HepG2 (cell line): ENCODE measurements around the gene ACSL3. TPM values are rescaled to one million over a fixed set of nuclear protein-coding genes. Genes with fewer than 3 reads are reported as not detected.
A peak's percentile ranks its signal among the peaks of the same experiment; 100 is the strongest.

ENCODE experiments used
- ARNTL ChIP-seq: sonication (generic); formaldehyde crosslinking; IDR thresholded peaks from 2 replicates; pipeline ENCODE4 v1.4.0; 2020; ENCODE audit warnings: mild to moderate bottlenecking, missing genetic modification reagents
- ATF3 ChIP-seq: sonication (generic); formaldehyde crosslinking; IDR thresholded peaks from 2 replicates; pipeline ENCODE4 v1.4.0; 2020; ENCODE audit warnings: missing genetic modification reagents
- ATF6 ChIP-seq: sonication (generic); formaldehyde crosslinking; conservative IDR thresholded peaks from 2 replicates; pipeline ENCODE4 v1.4.0; 2020; ENCODE audit warnings: missing genetic modification reagents
- FOXP1 ChIP-seq, 2 experiments: fragments of 450-650 bp in 1 of 2; IDR thresholded peaks; 2 replicates each; pipeline ENCODE4 v1.6.1; 2017 to 2018; ENCODE audit warnings: antibody characterized with exemption in 1 of 2
- HES4 ChIP-seq: sonication (generic); formaldehyde crosslinking; IDR thresholded peaks from 2 replicates; pipeline ENCODE4 v1.9.0; 2021; ENCODE audit warnings: mild to moderate bottlenecking, missing genetic modification reagents, borderline replicate concordance
- MAFK ChIP-seq, 2 experiments: IDR thresholded peaks in 1 of 2; conservative IDR thresholded peaks in 1 of 2; 2 replicates each; pipeline ENCODE4 v1.6.1; 2011; ENCODE audit warnings: improper control_type of control experiment in 2 of 2, low read length in 2 of 2
- MYNN ChIP-seq: sonication (generic); formaldehyde crosslinking; IDR thresholded peaks from 2 replicates; pipeline ENCODE4 v1.4.0; 2020; ENCODE audit warnings: mild to moderate bottlenecking, low read depth, missing genetic modification reagents
- PAWR ChIP-seq: sonication (generic); formaldehyde crosslinking; IDR thresholded peaks from 2 replicates; pipeline ENCODE4 v1.4.0; 2020; ENCODE audit warnings: missing genetic modification reagents, mild to moderate bottlenecking, borderline replicate concordance
- TAF1 ChIP-seq: sonication (generic); formaldehyde crosslinking; IDR thresholded peaks from 2 replicates; pipeline ENCODE4 v1.4.0; 2020; ENCODE audit warnings: missing genetic modification reagents
- ZFY ChIP-seq: sonication (generic); formaldehyde crosslinking; IDR thresholded peaks from 2 replicates; pipeline ENCODE4 v1.4.0; 2020; ENCODE audit warnings: missing genetic modification reagents
- ZKSCAN8 ChIP-seq: IDR thresholded peaks from 2 replicates; pipeline ENCODE4 v1.6.1; 2016; ENCODE audit warnings: borderline replicate concordance, missing genetic modification reagents, missing compliant biosample characterization
- ZNF18 ChIP-seq: sonication (generic); formaldehyde crosslinking; IDR thresholded peaks from 2 replicates; pipeline ENCODE4 v1.8.0; 2022; ENCODE audit warnings: mild to moderate bottlenecking, missing genetic modification reagents; ENCODE audit not compliant: insufficient replicate concordance
- ZNF24 ChIP-seq: fragments of 450-650 bp; IDR thresholded peaks from 2 replicates; pipeline ENCODE4 v1.6.1; 2017; ENCODE audit warnings: antibody characterized with exemption, mild to moderate bottlenecking
- ZNF44 ChIP-seq: sonication (generic); formaldehyde crosslinking; IDR thresholded peaks from 2 replicates; pipeline ENCODE4 v1.5.1; 2020; ENCODE audit warnings: mild to moderate bottlenecking, missing genetic modification reagents
- ZNF530 ChIP-seq: sonication (generic); formaldehyde crosslinking; IDR thresholded peaks from 2 replicates; pipeline ENCODE4 v1.5.0; 2020; ENCODE audit warnings: low read depth, mild to moderate bottlenecking, missing genetic modification reagents
- ZNF598 ChIP-seq: sonication (generic); formaldehyde crosslinking; IDR thresholded peaks from 2 replicates; pipeline ENCODE4 v1.5.1; 2020; ENCODE audit warnings: mild to moderate bottlenecking, missing genetic modification reagents, borderline replicate concordance
- ZNF614 ChIP-seq: IDR thresholded peaks from 2 replicates; pipeline ENCODE4 v1.6.1; 2018; ENCODE audit warnings: missing biosample characterization, missing genetic modification reagents, inconsistent platforms, borderline replicate concordance
- ZNF720 ChIP-seq: sonication (generic); formaldehyde crosslinking; IDR thresholded peaks from 2 replicates; pipeline ENCODE4 v1.4.0; 2020; ENCODE audit warnings: missing genetic modification reagents
- ZNF737 ChIP-seq: sonication (generic); formaldehyde crosslinking; IDR thresholded peaks from 2 replicates; pipeline ENCODE4 v1.5.0; 2020; ENCODE audit warnings: missing genetic modification reagents, mild to moderate bottlenecking, borderline replicate concordance
- ZNF777 ChIP-seq: sonication (generic); formaldehyde crosslinking; IDR thresholded peaks from 2 replicates; pipeline ENCODE4 v1.4.0; 2020; ENCODE audit warnings: missing genetic modification reagents
- polyA plus RNA-seq, 8 experiments: library from polyadenylated mRNA; depleted of rRNA in 3 of 8; stranded (reverse) in 7 of 8; unstranded in 1 of 8; fragments of >200 nt; fragmentation: Illumina TruSeq in 4 of 8; extraction: Trizol in 4 of 8; gene quantifications; 2 replicates each; pipeline versions ENCODE4 v1.2.1 to v1.2.3, GENCODE V29; 2011 to 2016; ENCODE audit warnings: low read depth in 4 of 8, missing spikeins in 1 of 8, mixed read lengths in 1 of 8; ENCODE audit not compliant: insufficient read depth in 1 of 8
- total RNA-seq, 5 experiments: library from RNA; depleted of rRNA; stranded (reverse); fragments of >200 nt; fragmentation: Illumina TruSeq; extraction: Trizol; gene quantifications; 2 replicates each; pipeline ENCODE4 v1.2.3, GENCODE V29; 2016; ENCODE audit warnings: low read depth in 1 of 5
- TF ChIP-seq, protein P1 (sequence below): IDR thresholded peaks from 2 replicates; pipeline ENCODE4 v1.4.0; 2020; ENCODE audit warnings: mild to moderate bottlenecking, missing genetic modification reagents
- TF ChIP-seq, protein P2 (sequence below): IDR thresholded peaks from 2 replicates; pipeline ENCODE4 v1.6.1; 2016; ENCODE audit warnings: missing biosample characterization, missing genetic modification reagents, low read depth

Gene ACSL3
- total and polyA plus RNA-seq, 2 of the 13 experiments (the other 11 are each of a cell fraction or from before 2014, with no cell fraction given), result 305 to 365 TPM

- TF ChIP-seq ZNF18 (CRISPR knock-in tag), result no peak
- no peak for TF ChIP-seq TAF1 (CRISPR knock-in tag)
- no peak for TF ChIP-seq ZNF44 (CRISPR knock-in tag)
- peak; percentile 97 for TF ChIP-seq ATF3
- no peak for TF ChIP-seq FOXP1 (IDR thresholded peaks at IDR 0.05)
- TF ChIP-seq FOXP1 (CRISPR knock-in tag; IDR thresholded peaks at IDR 0.05), result no peak
- no peak for TF ChIP-seq HES4
- TF ChIP-seq MYNN (CRISPR knock-in tag), result 0 out of 2 replicates have a peak, but pooled peaks have one; percentile 35
- no peak for TF ChIP-seq ZNF530 (CRISPR knock-in tag)
- no peak for TF ChIP-seq MAFK (conservative IDR thresholded peaks at IDR 0.05 in 1 of 2, IDR thresholded peaks at IDR 0.05 in 1 of 2; ENCODE audit: low read length in 2 of 2)
- TF ChIP-seq ZNF598 (CRISPR knock-in tag), result no peak
- no peak for TF ChIP-seq ZFY (CRISPR knock-in tag)
- no peak for TF ChIP-seq ZNF720
- TF ChIP-seq, protein P1, sequence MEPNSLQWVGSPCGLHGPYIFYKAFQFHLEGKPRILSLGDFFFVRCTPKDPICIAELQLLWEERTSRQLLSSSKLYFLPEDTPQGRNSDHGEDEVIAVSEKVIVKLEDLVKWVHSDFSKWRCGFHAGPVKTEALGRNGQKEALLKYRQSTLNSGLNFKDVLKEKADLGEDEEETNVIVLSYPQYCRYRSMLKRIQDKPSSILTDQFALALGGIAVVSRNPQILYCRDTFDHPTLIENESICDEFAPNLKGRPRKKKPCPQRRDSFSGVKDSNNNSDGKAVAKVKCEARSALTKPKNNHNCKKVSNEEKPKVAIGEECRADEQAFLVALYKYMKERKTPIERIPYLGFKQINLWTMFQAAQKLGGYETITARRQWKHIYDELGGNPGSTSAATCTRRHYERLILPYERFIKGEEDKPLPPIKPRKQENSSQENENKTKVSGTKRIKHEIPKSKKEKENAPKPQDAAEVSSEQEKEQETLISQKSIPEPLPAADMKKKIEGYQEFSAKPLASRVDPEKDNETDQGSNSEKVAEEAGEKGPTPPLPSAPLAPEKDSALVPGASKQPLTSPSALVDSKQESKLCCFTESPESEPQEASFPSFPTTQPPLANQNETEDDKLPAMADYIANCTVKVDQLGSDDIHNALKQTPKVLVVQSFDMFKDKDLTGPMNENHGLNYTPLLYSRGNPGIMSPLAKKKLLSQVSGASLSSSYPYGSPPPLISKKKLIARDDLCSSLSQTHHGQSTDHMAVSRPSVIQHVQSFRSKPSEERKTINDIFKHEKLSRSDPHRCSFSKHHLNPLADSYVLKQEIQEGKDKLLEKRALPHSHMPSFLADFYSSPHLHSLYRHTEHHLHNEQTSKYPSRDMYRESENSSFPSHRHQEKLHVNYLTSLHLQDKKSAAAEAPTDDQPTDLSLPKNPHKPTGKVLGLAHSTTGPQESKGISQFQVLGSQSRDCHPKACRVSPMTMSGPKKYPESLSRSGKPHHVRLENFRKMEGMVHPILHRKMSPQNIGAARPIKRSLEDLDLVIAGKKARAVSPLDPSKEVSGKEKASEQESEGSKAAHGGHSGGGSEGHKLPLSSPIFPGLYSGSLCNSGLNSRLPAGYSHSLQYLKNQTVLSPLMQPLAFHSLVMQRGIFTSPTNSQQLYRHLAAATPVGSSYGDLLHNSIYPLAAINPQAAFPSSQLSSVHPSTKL (CRISPR knock-in tag), result peak; percentile 26; the same call in 1 of the 2 replicates
- TF ChIP-seq ARNTL, result no peak
- no peak for TF ChIP-seq ZNF614 (CRISPR knock-in tag)
- TF ChIP-seq ZNF24, result no peak
- TF ChIP-seq ATF6 (CRISPR knock-in tag), result no peak
- no peak for TF ChIP-seq ZKSCAN8 (CRISPR knock-in tag)
- TF ChIP-seq PAWR (CRISPR knock-in tag), result no peak
- no peak for TF ChIP-seq ZNF777 (CRISPR knock-in tag)
- TF ChIP-seq, protein P2, sequence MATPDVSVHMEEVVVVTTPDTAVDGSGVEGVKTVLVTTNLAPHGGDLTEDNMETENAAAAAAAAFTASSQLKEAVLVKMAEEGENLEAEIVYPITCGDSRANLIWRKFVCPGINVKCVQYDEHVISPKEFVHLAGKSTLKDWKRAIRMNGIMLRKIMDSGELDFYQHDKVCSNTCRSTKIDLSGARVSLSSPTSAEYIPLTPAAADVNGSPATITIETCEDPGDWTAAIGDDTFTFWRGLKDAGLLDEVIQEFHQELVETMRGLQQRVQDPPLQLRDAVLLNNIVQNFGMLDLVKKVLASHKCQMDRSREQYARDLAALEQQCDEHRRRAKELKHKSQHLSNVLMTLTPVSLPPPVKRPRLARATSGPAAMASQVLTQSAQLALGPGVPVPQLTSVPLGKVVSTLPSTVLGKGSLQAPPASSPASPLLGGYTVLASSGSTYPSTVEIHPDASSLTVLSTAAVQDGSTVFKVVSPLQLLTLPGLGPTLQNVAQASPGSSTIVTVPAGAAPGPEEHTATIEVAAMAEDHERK (CRISPR knock-in tag), result no peak
- no peak for TF ChIP-seq ZNF737 (CRISPR knock-in tag)
These were observed 3.5 kb downstream of the ACSL3 start (continued) for GRCh38 chr2:222864296-222864695.
